IMR-90 (cell line): ENCODE measurements around the gene PPP1R14B.

Experiments used
- CTCF ChIP-seq: conservative IDR thresholded peaks from 2 replicates; pipeline ENCODE4 v1.5.1; 2012; ENCODE audit warnings: mild to moderate bottlenecking, low read depth, low read length, improper control_type of control experiment
- USF2 ChIP-seq: fragments of 150-350 bp; IDR thresholded peaks from 2 replicates; pipeline ENCODE4 v1.6.1; 2017; ENCODE audit warnings: mild to moderate bottlenecking, antibody characterized with exemption, low read length, low read depth

GRCh38 chr11:64268025-64268892 lies 21.5 kb upstream of the PPP1R14B start:
- TF ChIP-seq USF2 (no peak), CTCF (no peak)
